SK-N-SH treated with all-trans-retinoic acid at 6 μM for 48 hours (cell line): ENCODE results near the gene MIPOL1.

Experiments used
- ATAC-seq: fragments of 200-7000 bp; cut with Tn5 transposase; 3 replicates; pipeline ENCODE4 v1.9.1; 2020; ENCODE audit warnings: mild to moderate bottlenecking, moderate library complexity
- ARNTL ChIP-seq: fragments of 450-650 bp; formaldehyde crosslinking; IDR thresholded peaks from 2 replicates; pipeline ENCODE4 v1.5.0; 2020; ENCODE audit warnings: low read depth, mild to moderate bottlenecking, moderate library complexity, borderline replicate concordance
- BACH2 ChIP-seq: fragments of 250-450 bp; sonication (Bioruptor Pico); IDR thresholded peaks from 2 replicates; pipeline ENCODE4 v1.9.0; 2021; ENCODE audit warnings: mild to moderate bottlenecking, borderline replicate concordance
- CREB5 ChIP-seq: fragments of 250-450 bp; sonication (Bioruptor Pico); IDR thresholded peaks from 2 replicates; pipeline ENCODE4 v1.5.1; 2020; ENCODE audit warnings: low read depth, mild to moderate bottlenecking, moderate library complexity
- CSDC2 ChIP-seq: fragments of 250-450 bp; sonication (Bioruptor Pico); IDR thresholded peaks from 2 replicates; pipeline ENCODE4 v1.5.0; 2020; ENCODE audit warnings: mild to moderate bottlenecking, moderate library complexity
- GLIS3 ChIP-seq: fragments of 250-450 bp; sonication (Bioruptor Pico); IDR thresholded peaks from 2 replicates; pipeline ENCODE4 v1.5.0; 2020; ENCODE audit warnings: mild to moderate bottlenecking, moderate library complexity
- ISL1 ChIP-seq: fragments of 250-450 bp; sonication (Bioruptor Pico); IDR thresholded peaks from 2 replicates; pipeline ENCODE4 v2.1.2; 2022; ENCODE audit warnings: mild to moderate bottlenecking, moderate library complexity
- OSR1 ChIP-seq: fragments of 250-450 bp; sonication (Bioruptor Pico); IDR thresholded peaks from 2 replicates; pipeline ENCODE4 v1.8.0; 2022; ENCODE audit warnings: moderate library complexity, mild to moderate bottlenecking, inconsistent platforms
- RARB ChIP-seq: fragments of 250-450 bp; sonication (Bioruptor Pico); IDR thresholded peaks from 2 replicates; pipeline ENCODE4 v1.8.0; 2021; ENCODE audit warnings: mild to moderate bottlenecking, moderate library complexity
- SNAI2 ChIP-seq: fragments of 250-450 bp; sonication (Bioruptor Pico); IDR thresholded peaks from 2 replicates; pipeline ENCODE4 v1.5.0; 2020; ENCODE audit warnings: mild to moderate bottlenecking, moderate library complexity
- TCF4 ChIP-seq: fragments of 250-450 bp; sonication (Bioruptor Pico); IDR thresholded peaks from 2 replicates; pipeline ENCODE4 v1.8.0; 2021; ENCODE audit warnings: mild to moderate bottlenecking, moderate library complexity, borderline replicate concordance
- TOX ChIP-seq: fragments of 250-450 bp; sonication (Bioruptor Pico); IDR thresholded peaks from 2 replicates; pipeline ENCODE4 v1.8.0; 2021; ENCODE audit warnings: mild to moderate bottlenecking, moderate library complexity, borderline replicate concordance
- TSHZ2 ChIP-seq: fragments of 250-450 bp; sonication (Bioruptor Pico); IDR thresholded peaks from 2 replicates; pipeline ENCODE4 v1.5.0; 2020; ENCODE audit warnings: mild to moderate bottlenecking, moderate library complexity
- ZC3H10 ChIP-seq: fragments of 250-450 bp; sonication (Bioruptor Pico); IDR thresholded peaks from 2 replicates; pipeline ENCODE4 v1.5.1; 2021; ENCODE audit warnings: mild to moderate bottlenecking, moderate library complexity
- ZFP3 ChIP-seq: fragments of 250-450 bp; sonication (Bioruptor Pico); IDR thresholded peaks from 2 replicates; pipeline ENCODE4 v1.5.0; 2020; ENCODE audit warnings: mild to moderate bottlenecking, moderate library complexity
- ZFP30 ChIP-seq: fragments of 450-650 bp; formaldehyde crosslinking; IDR thresholded peaks from 2 replicates; pipeline ENCODE4 v1.5.0; 2022; ENCODE audit warnings: mild to moderate bottlenecking, moderate library complexity
- ZNF565 ChIP-seq: fragments of 450-650 bp; formaldehyde crosslinking; conservative IDR thresholded peaks from 2 replicates; pipeline ENCODE4 v1.5.0; 2020; ENCODE audit warnings: low read depth, mild to moderate bottlenecking, moderate library complexity
- ZNF70 ChIP-seq: fragments of 450-650 bp; formaldehyde crosslinking; IDR thresholded peaks from 2 replicates; pipeline ENCODE4 v1.5.0; 2020; ENCODE audit warnings: mild to moderate bottlenecking, moderate library complexity
- ZNF8 ChIP-seq: fragments of 450-650 bp; formaldehyde crosslinking; IDR thresholded peaks from 2 replicates; pipeline ENCODE4 v1.5.0; 2020; ENCODE audit warnings: mild to moderate bottlenecking, moderate library complexity
- TF ChIP-seq, protein P1 (sequence below): fragments of 250-450 bp; sonication (Bioruptor Pico); IDR thresholded peaks from 2 replicates; pipeline ENCODE4 v1.8.0; 2021; ENCODE audit warnings: low read depth, mild to moderate bottlenecking, moderate library complexity, borderline replicate concordance
- TF ChIP-seq, protein P2 (sequence below): fragments of 250-450 bp; sonication (Bioruptor Pico); IDR thresholded peaks from 2 replicates; pipeline ENCODE4 v1.5.1; 2021; ENCODE audit warnings: mild to moderate bottlenecking, moderate library complexity
- TF ChIP-seq, protein P3 (sequence below): fragments of 250-450 bp; sonication (Bioruptor Pico); IDR thresholded peaks from 2 replicates; pipeline ENCODE4 v1.8.0; 2020; ENCODE audit warnings: mild to moderate bottlenecking, moderate library complexity, borderline replicate concordance

Gene MIPOL1

GRCh38 chr14:37284760-37285159 is 87.0 kb downstream of the MIPOL1 start:
- no peak for ATAC-seq

GRCh38 chr14:37285220-37285619 is 87.5 kb downstream of the MIPOL1 start:
- TF ChIP-seq ZC3H10 (CRISPR knock-in tag) (no peak), OSR1 (CRISPR knock-in tag) (no peak), BACH2 (CRISPR knock-in tag) (no peak), TCF4 (CRISPR knock-in tag) (no peak), ISL1 (CRISPR knock-in tag) (no peak), ARNTL (CRISPR knock-in tag) (no peak), TSHZ2 (CRISPR knock-in tag) (no peak), SNAI2 (no peak), CSDC2 (CRISPR knock-in tag) (no peak), RARB (no peak), ZNF8 (CRISPR knock-in tag) (no peak), CREB5 (CRISPR knock-in tag) (no peak), ZNF70 (CRISPR knock-in tag) (no peak), ZFP3 (no peak), ZFP30 (no peak), TOX (CRISPR knock-in tag) (no peak), ZNF565 (CRISPR knock-in tag) (no peak)
- TF ChIP-seq, protein P1, sequence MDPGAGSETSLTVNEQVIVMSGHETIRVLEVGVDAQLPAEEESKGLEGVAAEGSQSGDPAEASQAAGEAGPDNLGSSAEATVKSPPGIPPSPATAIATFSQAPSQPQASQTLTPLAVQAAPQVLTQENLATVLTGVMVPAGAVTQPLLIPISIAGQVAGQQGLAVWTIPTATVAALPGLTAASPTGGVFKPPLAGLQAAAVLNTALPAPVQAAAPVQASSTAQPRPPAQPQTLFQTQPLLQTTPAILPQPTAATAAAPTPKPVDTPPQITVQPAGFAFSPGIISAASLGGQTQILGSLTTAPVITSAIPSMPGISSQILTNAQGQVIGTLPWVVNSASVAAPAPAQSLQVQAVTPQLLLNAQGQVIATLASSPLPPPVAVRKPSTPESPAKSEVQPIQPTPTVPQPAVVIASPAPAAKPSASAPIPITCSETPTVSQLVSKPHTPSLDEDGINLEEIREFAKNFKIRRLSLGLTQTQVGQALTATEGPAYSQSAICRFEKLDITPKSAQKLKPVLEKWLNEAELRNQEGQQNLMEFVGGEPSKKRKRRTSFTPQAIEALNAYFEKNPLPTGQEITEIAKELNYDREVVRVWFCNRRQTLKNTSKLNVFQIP (CRISPR knock-in tag): no peak
- TF ChIP-seq, protein P2, sequence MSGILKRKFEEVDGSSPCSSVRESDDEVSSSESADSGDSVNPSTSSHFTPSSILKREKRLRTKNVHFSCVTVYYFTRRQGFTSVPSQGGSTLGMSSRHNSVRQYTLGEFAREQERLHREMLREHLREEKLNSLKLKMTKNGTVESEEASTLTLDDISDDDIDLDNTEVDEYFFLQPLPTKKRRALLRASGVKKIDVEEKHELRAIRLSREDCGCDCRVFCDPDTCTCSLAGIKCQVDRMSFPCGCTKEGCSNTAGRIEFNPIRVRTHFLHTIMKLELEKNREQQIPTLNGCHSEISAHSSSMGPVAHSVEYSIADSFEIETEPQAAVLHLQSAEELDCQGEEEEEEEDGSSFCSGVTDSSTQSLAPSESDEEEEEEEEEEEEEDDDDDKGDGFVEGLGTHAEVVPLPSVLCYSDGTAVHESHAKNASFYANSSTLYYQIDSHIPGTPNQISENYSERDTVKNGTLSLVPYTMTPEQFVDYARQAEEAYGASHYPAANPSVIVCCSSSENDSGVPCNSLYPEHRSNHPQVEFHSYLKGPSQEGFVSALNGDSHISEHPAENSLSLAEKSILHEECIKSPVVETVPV (CRISPR knock-in tag): no peak
- TF ChIP-seq, protein P3, sequence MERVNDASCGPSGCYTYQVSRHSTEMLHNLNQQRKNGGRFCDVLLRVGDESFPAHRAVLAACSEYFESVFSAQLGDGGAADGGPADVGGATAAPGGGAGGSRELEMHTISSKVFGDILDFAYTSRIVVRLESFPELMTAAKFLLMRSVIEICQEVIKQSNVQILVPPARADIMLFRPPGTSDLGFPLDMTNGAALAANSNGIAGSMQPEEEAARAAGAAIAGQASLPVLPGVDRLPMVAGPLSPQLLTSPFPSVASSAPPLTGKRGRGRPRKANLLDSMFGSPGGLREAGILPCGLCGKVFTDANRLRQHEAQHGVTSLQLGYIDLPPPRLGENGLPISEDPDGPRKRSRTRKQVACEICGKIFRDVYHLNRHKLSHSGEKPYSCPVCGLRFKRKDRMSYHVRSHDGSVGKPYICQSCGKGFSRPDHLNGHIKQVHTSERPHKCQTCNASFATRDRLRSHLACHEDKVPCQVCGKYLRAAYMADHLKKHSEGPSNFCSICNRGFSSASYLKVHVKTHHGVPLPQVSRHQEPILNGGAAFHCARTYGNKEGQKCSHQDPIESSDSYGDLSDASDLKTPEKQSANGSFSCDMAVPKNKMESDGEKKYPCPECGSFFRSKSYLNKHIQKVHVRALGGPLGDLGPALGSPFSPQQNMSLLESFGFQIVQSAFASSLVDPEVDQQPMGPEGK: no peak
- no peak for ATAC-seq

More at GRCh38 chr14:37284760-37285159, 87.0 kb downstream of the MIPOL1 start:
- TF ChIP-seq ZFP30 (no peak), CSDC2 (CRISPR knock-in tag) (no peak)
- TF ChIP-seq, protein P1 (CRISPR knock-in tag): no peak

- no peak for ATAC-seq
- TF ChIP-seq GLIS3 (CRISPR knock-in tag): no peak
- no peak for TF ChIP-seq TCF4 (CRISPR knock-in tag)
- TF ChIP-seq, protein P2 (CRISPR knock-in tag): no peak
- TF ChIP-seq ZNF8 (CRISPR knock-in tag): no peak
- no peak for TF ChIP-seq ZNF70 (CRISPR knock-in tag)
- no peak for TF ChIP-seq BACH2 (CRISPR knock-in tag)
- no peak for TF ChIP-seq TSHZ2 (CRISPR knock-in tag)
These were observed 92.0 kb downstream of the MIPOL1 start for GRCh38 chr14:37289688-37290087.
